Neural progenitor cell (in vitro differentiated cells): ENCODE results near the gene ALLC. TPM values are rescaled to one million over a fixed set of nuclear protein-coding genes. Genes with fewer than 3 reads are reported as not detected.

Experiments used
- DNase-seq: peaks from one replicate; pipeline ENCODE4 v3.0.0-alpha.2; 2016; ENCODE audit warnings: low spot score
- H2AFZ ChIP-seq: fragments of 200-600 bp; sonication (generic); replicated peaks from 2 replicates; pipeline ENCODE4 v1.6.1; 2016; ENCODE audit warnings: antibody characterized with exemption
- H3F3A ChIP-seq: fragments of 200-600 bp; sonication (generic); 2 replicates; pipeline ENCODE4 v1.6.1; 2016; ENCODE audit warnings: antibody characterized with exemption, low read depth
- H3K27ac ChIP-seq: fragments of 200-600 bp; sonication (generic); 2 replicates; pipeline ENCODE4 v1.5.1; 2016; ENCODE audit warnings: mild to moderate bottlenecking
- H3K27me3 ChIP-seq: fragments of 200-600 bp; sonication (generic); 2 replicates; pipeline ENCODE4 v1.6.1; 2016; ENCODE audit warnings: mild to moderate bottlenecking, moderate library complexity
- H3K36me3 ChIP-seq: fragments of 200-600 bp; sonication (generic); 2 replicates; pipeline ENCODE4 v1.5.1; 2016
- H3K4me1 ChIP-seq: fragments of 200-600 bp; sonication (generic); 2 replicates; pipeline ENCODE4 v1.6.1; 2016; ENCODE audit warnings: mixed run types
- H3K4me2 ChIP-seq: fragments of 200-600 bp; sonication (generic); 2 replicates; pipeline ENCODE4 v1.6.1; 2016
- H3K4me3 ChIP-seq: fragments of 200-600 bp; sonication (generic); 2 replicates; pipeline ENCODE4 v1.5.1; 2016
- H3K79me2 ChIP-seq: fragments of 200-600 bp; sonication (generic); 2 replicates; pipeline ENCODE4 v1.6.1; 2016; ENCODE audit warnings: low read depth
- H3K9ac ChIP-seq: fragments of 200-600 bp; sonication (generic); 2 replicates; pipeline ENCODE4 v1.6.1; 2016
- H3K9me3 ChIP-seq: fragments of 200-600 bp; sonication (generic); 2 replicates; pipeline ENCODE4 v1.5.1; 2016; ENCODE audit warnings: low read depth
- H4K20me1 ChIP-seq: fragments of 200-600 bp; sonication (generic); 2 replicates; pipeline ENCODE4 v1.6.1; 2016; ENCODE audit warnings: low read depth
- H3K27ac Mint-ChIP-seq: 3 replicates; pipeline ENCODE4 v1.8.0; 2021; ENCODE audit warnings: mixed read lengths
- H3K27me3 Mint-ChIP-seq: 2 replicates; pipeline ENCODE4 v1.8.0; 2022; ENCODE audit warnings: low read depth, mild to moderate bottlenecking, inconsistent platforms, moderate library complexity, mixed read lengths; ENCODE audit not compliant: insufficient read depth
- H3K36me3 Mint-ChIP-seq: 3 replicates; pipeline ENCODE4 v1.8.0; 2021; ENCODE audit warnings: mixed read lengths
- H3K4me1 Mint-ChIP-seq: 3 replicates; pipeline ENCODE4 v1.8.0; 2021; ENCODE audit warnings: mixed read lengths
- H3K4me3 Mint-ChIP-seq: 3 replicates; pipeline ENCODE4 v1.8.0; 2021; ENCODE audit warnings: mild to moderate bottlenecking, moderate library complexity, mixed read lengths
- H3K9me3 Mint-ChIP-seq: 3 replicates; pipeline ENCODE4 v1.8.0; 2020; ENCODE audit warnings: mixed read lengths
- EZH2 ChIP-seq: fragments of 200-600 bp; sonication (generic); IDR thresholded peaks from 2 replicates; pipeline ENCODE4 v1.6.1; 2017; ENCODE audit warnings: antibody characterized with exemption, mild to moderate bottlenecking, moderate library complexity
- EZH2phosphoT487 ChIP-seq: fragments of 200-600 bp; sonication (generic); IDR thresholded peaks from 2 replicates; pipeline ENCODE4 v1.6.1; 2017; ENCODE audit warnings: antibody characterized with exemption
- total RNA-seq: library from RNA; depleted of rRNA; stranded (reverse); fragments of >200 nt; gene quantifications from 2 replicates; pipeline ENCODE4 v1.2.3, GENCODE V29; 2015; ENCODE audit warnings: low replicate concordance
- TF ChIP-seq, protein P1 (sequence below): fragments of 200-600 bp; sonication (generic); IDR thresholded peaks from 2 replicates; pipeline ENCODE4 v1.5.1; 2017; ENCODE audit warnings: antibody characterized with exemption, mild to moderate bottlenecking

ALLC gene
- total RNA-seq, 1 donor from 2014 or later, result not detected

DNA sequence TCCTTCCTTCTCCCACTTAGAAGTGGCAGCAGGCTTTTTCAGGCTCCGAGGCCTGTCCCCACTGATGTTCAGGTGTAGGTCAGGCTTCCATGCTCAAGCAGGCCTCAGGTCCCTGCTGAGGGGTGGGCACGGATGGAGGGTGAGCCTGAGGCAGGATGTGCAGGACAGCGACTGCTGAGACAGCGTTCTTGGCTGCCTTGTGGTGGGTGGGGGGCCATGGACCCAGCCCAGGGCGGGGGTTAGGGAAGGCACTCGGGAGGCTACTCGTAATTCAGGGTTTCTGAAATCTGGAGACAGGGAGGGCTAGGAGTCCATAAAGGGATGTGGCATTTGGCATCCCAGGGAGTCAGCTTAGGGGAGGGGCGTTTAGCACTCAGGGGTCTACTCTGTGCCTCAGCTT is 32.8 kb upstream of the ALLC start:
- no peaks in the 10 kb centered on the region for H3F3A ChIP-seq
- peaks cover 9% of the 10 kb centered on the region for H3K9me3 Mint-ChIP-seq
- peaks cover 4% of the 10 kb centered on the region for H3K9me3 ChIP-seq
- no peak overlapping the region for H3K4me2 ChIP-seq
- no peaks in the 10 kb centered on the region for H3K4me1 ChIP-seq
- H3K27ac Mint-ChIP-seq, result no peak overlapping the region
- H4K20me1 ChIP-seq, result no peaks in the 10 kb centered on the region
- no peak overlapping the region for H3K4me3 ChIP-seq
- H3K79me2 ChIP-seq, result no peaks in the 10 kb centered on the region
- H3K4me1 Mint-ChIP-seq, result peaks cover 5% of the 10 kb centered on the region
- TF ChIP-seq EZH2phosphoT487, result no peak
- TF ChIP-seq, protein P1, sequence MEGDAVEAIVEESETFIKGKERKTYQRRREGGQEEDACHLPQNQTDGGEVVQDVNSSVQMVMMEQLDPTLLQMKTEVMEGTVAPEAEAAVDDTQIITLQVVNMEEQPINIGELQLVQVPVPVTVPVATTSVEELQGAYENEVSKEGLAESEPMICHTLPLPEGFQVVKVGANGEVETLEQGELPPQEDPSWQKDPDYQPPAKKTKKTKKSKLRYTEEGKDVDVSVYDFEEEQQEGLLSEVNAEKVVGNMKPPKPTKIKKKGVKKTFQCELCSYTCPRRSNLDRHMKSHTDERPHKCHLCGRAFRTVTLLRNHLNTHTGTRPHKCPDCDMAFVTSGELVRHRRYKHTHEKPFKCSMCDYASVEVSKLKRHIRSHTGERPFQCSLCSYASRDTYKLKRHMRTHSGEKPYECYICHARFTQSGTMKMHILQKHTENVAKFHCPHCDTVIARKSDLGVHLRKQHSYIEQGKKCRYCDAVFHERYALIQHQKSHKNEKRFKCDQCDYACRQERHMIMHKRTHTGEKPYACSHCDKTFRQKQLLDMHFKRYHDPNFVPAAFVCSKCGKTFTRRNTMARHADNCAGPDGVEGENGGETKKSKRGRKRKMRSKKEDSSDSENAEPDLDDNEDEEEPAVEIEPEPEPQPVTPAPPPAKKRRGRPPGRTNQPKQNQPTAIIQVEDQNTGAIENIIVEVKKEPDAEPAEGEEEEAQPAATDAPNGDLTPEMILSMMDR, result no peak
- no peak for TF ChIP-seq EZH2
- no peaks in the 10 kb centered on the region for H3K27me3 ChIP-seq
- H3K4me3 Mint-ChIP-seq, result no peak overlapping the region
- H3K36me3 ChIP-seq, result no peaks in the 10 kb centered on the region
- H2AFZ ChIP-seq, result no peak overlapping the region
- H3K27me3 Mint-ChIP-seq, result no peaks in the 10 kb centered on the region
- DNase-seq, result no peak
- no peaks in the 10 kb centered on the region for H3K36me3 Mint-ChIP-seq
- H3K27ac ChIP-seq, result no peak overlapping the region
- no peak overlapping the region for H3K9ac ChIP-seq

DNA sequence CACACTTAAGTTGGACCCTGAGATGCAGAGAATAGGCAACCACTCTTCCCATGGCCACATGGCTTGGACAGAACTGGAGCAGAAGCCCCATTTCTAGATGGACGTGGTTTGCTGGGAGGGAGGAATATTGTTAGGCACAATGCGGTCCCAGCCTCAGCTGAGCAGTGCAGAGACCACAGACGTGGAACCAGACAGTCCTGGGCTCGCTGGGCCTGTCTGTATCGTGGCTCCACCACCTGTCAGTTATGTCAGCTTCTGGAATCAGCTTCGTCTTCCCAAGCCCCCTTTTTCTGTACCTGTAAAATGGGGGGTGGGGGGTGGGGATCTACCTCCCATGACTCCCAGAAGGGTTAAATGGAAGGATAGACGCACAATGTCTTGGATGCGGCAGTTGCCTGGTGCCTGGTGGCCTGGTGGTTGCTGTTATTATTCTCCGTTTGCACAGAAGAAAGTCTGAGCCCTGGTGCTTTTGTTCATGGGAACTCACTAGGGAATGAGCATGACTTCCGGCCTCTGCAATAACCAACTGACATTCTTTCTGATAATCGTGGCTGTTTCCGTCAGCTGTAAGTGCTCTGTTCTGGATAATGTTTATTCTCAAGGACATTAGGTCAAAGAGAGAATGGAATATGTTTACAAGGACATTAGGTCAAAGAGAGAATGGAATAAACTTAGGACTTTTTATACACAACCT is 31.7 kb upstream of the ALLC start:
- peaks cover 5% of the 10 kb centered on the region for H3K4me1 Mint-ChIP-seq
- H3K27me3 ChIP-seq, result no peaks in the 10 kb centered on the region
- H3K27ac ChIP-seq, result no peak overlapping the region
- no peaks in the 10 kb centered on the region for H3K36me3 Mint-ChIP-seq
- H3K36me3 ChIP-seq, result no peaks in the 10 kb centered on the region
- H3K27me3 Mint-ChIP-seq, result no peaks in the 10 kb centered on the region
- no peak overlapping the region for H3K4me2 ChIP-seq
- TF ChIP-seq, protein P1, result no peak
- no peak for TF ChIP-seq EZH2phosphoT487
- no peak for TF ChIP-seq EZH2
- H3F3A ChIP-seq, result no peaks in the 10 kb centered on the region
- H3K4me3 Mint-ChIP-seq, result no peak overlapping the region
- H3K9me3 ChIP-seq, result peaks cover 4% of the 10 kb centered on the region
- no peaks in the 10 kb centered on the region for H3K4me1 ChIP-seq
- H4K20me1 ChIP-seq, result no peaks in the 10 kb centered on the region
- H3K9ac ChIP-seq, result no peak overlapping the region
- no peak overlapping the region for H2AFZ ChIP-seq
- no peak for DNase-seq
- H3K4me3 ChIP-seq, result no peak overlapping the region
- H3K27ac Mint-ChIP-seq, result no peak overlapping the region
- no peaks in the 10 kb centered on the region for H3K79me2 ChIP-seq
- H3K9me3 Mint-ChIP-seq, result peaks cover 5% of the 10 kb centered on the region

DNA sequence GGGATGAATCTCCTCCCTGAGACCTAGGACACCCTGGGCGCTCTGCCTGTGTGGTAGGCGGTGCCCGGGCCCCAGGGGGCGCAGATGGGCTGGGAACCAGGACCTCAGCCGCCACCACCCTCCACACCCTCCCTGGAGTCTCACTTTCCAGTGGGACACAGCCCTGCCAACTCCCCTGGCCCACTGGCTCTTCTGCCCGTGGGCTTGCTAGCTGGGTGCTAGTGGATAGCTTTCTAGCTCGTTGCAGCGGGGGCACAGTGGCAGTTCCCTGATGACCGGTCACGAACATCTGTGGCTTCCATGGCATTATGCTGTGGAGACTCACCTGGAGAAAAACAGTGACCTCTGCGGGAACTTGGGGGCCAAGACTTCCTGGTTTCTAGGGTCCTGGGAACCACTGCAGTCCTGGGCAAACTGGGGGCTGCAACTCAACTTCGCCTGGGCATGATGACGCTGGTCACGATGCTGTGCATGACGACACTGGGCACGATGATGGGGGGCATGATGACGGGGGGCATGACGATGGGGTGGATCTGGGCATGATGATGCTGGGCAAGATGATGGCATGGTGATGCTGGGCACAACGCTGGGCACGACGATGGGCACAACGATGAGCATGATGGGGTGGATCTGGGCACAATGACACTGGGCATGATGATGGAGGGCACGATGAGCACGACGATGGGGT is 31.0 kb upstream of the ALLC start:
- Mint-ChIP-seq H3K9me3 (peaks cover 5% of the 10 kb centered on the region), H3K27ac (no peak overlapping the region), H3K4me1 (peaks cover 5% of the 10 kb centered on the region), H3K36me3 (no peaks in the 10 kb centered on the region), H3K27me3 (no peaks in the 10 kb centered on the region), H3K4me3 (no peak overlapping the region)
- H3K4me3 ChIP-seq, result no peak overlapping the region
- H3K36me3 ChIP-seq, result no peaks in the 10 kb centered on the region
- no peaks in the 10 kb centered on the region for H3F3A ChIP-seq
- no peaks in the 10 kb centered on the region for H4K20me1 ChIP-seq
- no peak overlapping the region for H3K4me2 ChIP-seq
- no peak overlapping the region for H3K9ac ChIP-seq
- TF ChIP-seq, protein P1, result no peak
- TF ChIP-seq EZH2 (no peak), EZH2phosphoT487 (no peak)
- H3K27me3 ChIP-seq, result no peaks in the 10 kb centered on the region
- H3K27ac ChIP-seq, result no peak overlapping the region
- no peaks in the 10 kb centered on the region for H3K4me1 ChIP-seq
- no peaks in the 10 kb centered on the region for H3K79me2 ChIP-seq
- H3K9me3 ChIP-seq, result no peaks in the 10 kb centered on the region
- H2AFZ ChIP-seq, result no peak overlapping the region
- no peak for DNase-seq
